Measurements from ENCODE around the gene UCN2. TPM values are rescaled to one million over a fixed set of nuclear protein-coding genes. Genes with fewer than 3 reads are reported as not detected.
A peak's percentile ranks its signal among the peaks of the same experiment; 100 is the strongest.
"Not testable (repeated sequence)": the region's sequence is repeated elsewhere in the genome, so short reads cannot be mapped to it uniquely, and the experiment has no call there.

UCN2 gene
- total RNA-seq, 1 donor from 2014 or later, result 0.19 TPM

DNA sequence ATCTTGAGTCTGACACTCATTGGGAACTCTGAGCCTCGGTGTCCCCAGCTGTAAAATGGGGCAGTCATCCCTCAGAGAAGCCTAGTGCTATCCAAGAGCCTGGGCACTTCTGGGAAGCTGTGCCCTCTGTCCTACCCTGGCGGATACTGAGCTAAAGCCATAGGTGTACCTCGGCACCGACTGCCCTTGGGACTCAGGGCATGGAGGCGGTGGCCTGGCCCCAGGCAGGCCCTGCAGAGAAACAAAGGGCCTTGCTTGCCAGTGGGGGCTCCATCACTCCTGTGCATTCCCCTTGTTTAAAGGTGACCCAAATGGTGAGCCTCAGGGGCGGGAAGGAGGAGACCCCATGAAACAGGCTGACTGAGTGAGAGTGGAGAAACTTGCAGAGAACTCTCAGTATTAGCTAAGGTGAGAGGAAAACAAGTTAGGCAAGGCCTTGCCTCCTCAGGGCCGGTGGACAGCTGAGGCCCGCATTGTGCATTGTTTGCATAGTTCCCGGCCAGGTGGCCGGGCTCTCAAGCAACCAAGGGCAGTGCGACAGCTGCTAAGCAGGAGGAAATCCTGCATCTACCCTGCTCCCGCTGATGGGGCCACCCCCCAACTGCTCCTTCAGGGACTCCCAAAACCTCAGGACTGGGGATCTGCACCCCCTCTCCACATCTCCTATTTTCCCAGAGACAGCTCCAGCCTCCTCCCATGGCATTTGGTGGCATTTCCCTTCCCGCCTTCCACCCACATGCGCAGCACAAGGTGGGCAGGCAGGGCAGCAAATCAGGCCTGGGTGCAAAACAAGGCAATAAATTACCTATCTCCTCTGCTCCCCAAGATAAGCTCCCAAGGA, 11.2 kb downstream of the UCN2 start:
- Histone ChIP-seq H3K9me3 (replicated peaks) (no peaks in the 10 kb centered on the region), H3K27ac (replicated peaks) (no peak overlapping the region), H3K4me3 (no peak overlapping the region), H3K4me1 (peaks cover 18% of the 10 kb centered on the region), H3K36me3 (no peaks in the 10 kb centered on the region), H3K27me3 (ENCODE audit: low read depth) (no peaks in the 10 kb centered on the region)
- DNase-seq, result no peak
- intact Hi-C loops (cut with micrococcal nuclease), result no loop called here
- TF ChIP-seq, protein P1, sequence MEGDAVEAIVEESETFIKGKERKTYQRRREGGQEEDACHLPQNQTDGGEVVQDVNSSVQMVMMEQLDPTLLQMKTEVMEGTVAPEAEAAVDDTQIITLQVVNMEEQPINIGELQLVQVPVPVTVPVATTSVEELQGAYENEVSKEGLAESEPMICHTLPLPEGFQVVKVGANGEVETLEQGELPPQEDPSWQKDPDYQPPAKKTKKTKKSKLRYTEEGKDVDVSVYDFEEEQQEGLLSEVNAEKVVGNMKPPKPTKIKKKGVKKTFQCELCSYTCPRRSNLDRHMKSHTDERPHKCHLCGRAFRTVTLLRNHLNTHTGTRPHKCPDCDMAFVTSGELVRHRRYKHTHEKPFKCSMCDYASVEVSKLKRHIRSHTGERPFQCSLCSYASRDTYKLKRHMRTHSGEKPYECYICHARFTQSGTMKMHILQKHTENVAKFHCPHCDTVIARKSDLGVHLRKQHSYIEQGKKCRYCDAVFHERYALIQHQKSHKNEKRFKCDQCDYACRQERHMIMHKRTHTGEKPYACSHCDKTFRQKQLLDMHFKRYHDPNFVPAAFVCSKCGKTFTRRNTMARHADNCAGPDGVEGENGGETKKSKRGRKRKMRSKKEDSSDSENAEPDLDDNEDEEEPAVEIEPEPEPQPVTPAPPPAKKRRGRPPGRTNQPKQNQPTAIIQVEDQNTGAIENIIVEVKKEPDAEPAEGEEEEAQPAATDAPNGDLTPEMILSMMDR (IDR thresholded peaks at IDR 0.05; ENCODE audit: borderline replicate concordance), result no peak

DNA sequence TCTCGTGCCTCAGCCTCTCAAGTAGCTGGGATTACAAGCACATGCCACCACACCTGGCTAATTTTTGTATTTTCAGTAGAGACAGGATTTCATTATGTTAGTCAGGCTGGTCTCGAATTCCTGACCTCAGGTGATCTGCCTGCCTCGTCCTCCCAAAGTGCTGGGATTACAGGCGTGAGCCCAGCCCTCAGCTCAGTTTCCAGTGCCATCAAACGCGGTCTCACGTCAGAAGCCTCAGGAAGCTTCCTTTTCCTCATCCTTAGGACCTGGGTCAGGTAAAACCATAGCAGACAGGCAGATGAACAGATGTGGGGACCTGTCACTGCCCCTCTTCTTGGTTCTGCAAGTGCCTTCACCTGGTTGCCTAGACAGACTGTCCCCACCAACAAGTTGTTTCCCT, 11.9 kb downstream of the UCN2 start:
- H3K27ac ChIP-seq (replicated peaks); H3K9me3 ChIP-seq (replicated peaks); DNase-seq; intact Hi-C loops (cut with micrococcal nuclease); H3K4me3 ChIP-seq; H3K27me3 ChIP-seq (ENCODE audit: low read depth); H3K36me3 ChIP-seq: not testable (repeated sequence)
- peaks cover 14% of the 10 kb centered on the region for H3K4me1 ChIP-seq

DNA sequence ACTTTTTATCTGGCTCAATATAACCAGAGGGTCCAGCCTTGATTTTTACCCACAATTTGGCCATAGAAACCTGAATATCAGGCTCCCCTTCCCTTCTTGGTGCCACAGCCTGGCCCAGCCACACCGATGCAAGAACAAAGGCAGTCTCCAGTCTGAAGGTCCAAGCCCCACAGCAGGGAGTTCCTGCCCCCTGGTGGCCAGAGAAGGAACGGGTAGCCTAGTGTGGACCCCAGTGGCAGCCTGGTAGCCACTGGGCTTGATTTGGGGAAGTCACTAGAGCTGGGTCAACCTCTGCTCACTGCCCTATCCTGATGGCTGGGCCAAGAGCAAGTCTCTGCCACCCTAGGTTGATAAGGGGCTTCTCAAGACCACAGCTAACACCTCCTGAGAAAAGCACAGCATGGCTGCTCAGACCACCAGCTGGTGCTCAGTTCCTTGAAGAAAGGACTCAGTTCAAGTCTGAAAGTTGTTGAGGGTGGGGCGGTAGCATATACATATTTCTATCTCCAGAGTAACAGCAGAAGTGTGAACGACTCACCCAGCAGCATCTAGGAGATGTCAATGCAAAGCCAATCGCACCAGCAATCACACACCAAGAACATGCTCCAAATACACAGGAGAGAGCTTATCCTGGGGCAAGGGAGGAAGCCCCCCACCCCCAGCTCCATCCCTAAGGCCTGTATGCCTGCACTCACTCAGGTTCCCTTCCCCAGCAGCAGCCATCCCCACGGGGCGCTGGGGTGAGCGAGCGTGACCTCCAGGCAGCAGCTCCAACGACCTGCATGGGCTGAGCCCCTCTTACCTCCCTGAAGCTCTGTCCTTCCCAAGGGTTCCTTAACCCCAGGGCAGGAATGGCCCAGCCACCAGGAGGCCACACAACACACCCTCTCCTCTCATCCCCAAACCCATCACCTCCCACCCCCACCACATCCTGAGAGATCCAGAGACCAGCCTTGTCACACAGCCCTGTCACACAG, 14.6 kb downstream of the UCN2 start:
- intact Hi-C loops (cut with micrococcal nuclease), result loop anchor here (10.0 kb wide), 1 partner anchor 84 kb away; a partner anchor contains a TSS
- TF ChIP-seq, protein P1 (IDR thresholded peaks at IDR 0.05; ENCODE audit: borderline replicate concordance), result peak; percentile 97
- Histone ChIP-seq H3K27ac (replicated peaks) (no peak overlapping the region), H3K4me3 (no peak overlapping the region), H3K9me3 (replicated peaks) (no peaks in the 10 kb centered on the region), H3K27me3 (ENCODE audit: low read depth) (no peaks in the 10 kb centered on the region), H3K36me3 (no peaks in the 10 kb centered on the region), H3K4me1 (peaks cover 7% of the 10 kb centered on the region)
- DNase-seq, result peak; percentile 89

DNA sequence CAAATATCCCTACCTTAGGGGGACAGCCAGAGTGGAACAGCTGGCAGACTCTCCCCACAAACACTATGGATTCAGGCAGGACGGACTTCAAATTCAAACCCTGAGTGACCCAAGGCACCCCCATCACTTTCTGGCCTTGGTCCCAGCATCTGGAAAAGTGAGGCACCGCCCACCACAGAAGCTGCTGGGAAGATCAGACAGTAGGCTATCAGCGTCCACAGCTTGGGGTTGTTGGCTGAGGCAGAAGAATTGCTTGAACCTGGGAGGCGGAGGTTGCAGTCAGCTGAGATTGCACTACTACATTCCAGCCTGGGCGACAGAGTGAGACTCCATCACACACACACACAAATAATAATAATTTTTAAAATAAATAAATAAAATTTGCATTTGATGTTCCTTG, 15.5 kb downstream of the UCN2 start:
- Histone ChIP-seq H3K4me3 (no peak overlapping the region), H3K9me3 (replicated peaks) (no peaks in the 10 kb centered on the region), H3K27ac (replicated peaks) (no peak overlapping the region), H3K4me1 (peaks cover 14% of the 10 kb centered on the region), H3K36me3 (no peaks in the 10 kb centered on the region), H3K27me3 (ENCODE audit: low read depth) (no peaks in the 10 kb centered on the region)
- DNase-seq, result no peak
- intact Hi-C loops (cut with micrococcal nuclease), result loop anchor here (10.0 kb wide), 1 partner anchor 83 kb away; a partner anchor contains a TSS
- TF ChIP-seq, protein P1 (IDR thresholded peaks at IDR 0.05; ENCODE audit: borderline replicate concordance), result no peak

DNA sequence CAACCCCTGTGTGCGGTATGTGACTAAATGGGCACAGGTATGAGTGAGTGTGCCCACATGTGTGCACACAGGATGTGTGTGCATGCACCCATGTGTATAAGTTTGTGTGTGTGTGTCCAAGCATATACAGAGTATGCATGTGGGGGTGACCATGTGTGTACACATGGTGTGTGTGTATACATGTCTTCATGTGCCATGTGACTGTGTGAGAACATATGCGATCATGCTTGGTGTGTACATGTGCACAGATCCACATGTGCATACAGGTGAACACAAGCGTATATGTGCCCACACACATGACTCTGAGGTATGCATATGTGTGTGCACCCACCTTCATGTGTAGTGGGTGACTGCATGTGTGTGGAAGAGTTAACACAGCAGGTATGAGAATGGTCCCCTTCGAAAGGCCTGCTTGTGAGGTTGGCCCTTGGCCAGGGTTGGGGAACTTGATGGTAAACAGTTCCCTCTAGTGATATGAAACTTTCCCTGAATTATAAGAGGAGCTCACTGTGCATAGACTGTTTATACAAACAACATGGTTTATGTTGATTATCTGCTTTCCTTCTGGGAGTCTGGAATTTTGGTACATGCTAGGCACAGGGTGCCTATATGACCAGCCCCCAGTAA, 17.3 kb downstream of the UCN2 start:
- DNase-seq, result no peak
- TF ChIP-seq, protein P1 (IDR thresholded peaks at IDR 0.05; ENCODE audit: borderline replicate concordance), result no peak
- intact Hi-C loops (cut with micrococcal nuclease), result loop anchor here (10.0 kb wide), 1 partner anchor 82 kb away; a partner anchor contains a TSS
- Histone ChIP-seq H3K4me3 (no peak overlapping the region), H3K9me3 (replicated peaks) (no peaks in the 10 kb centered on the region), H3K27ac (replicated peaks) (no peak overlapping the region), H3K4me1 (peaks cover 17% of the 10 kb centered on the region), H3K36me3 (no peaks in the 10 kb centered on the region), H3K27me3 (ENCODE audit: low read depth) (no peaks in the 10 kb centered on the region)
